HG03442 (cell line): ENCODE data around the gene SLC29A4.
"Not testable (repeated sequence)": the region's sequence is repeated elsewhere in the genome, so short reads cannot be mapped to it uniquely, and the experiment has no call there.

ENCODE experiments used
- ATAC-seq: cut with Tn5 transposase; IDR thresholded peaks from one replicate; pipeline ENCODE4 v1.9.1; 2021; ENCODE audit warnings: mild to moderate bottlenecking, moderate library complexity; ENCODE audit not compliant: unreplicated experiment

SLC29A4 gene, protein sequence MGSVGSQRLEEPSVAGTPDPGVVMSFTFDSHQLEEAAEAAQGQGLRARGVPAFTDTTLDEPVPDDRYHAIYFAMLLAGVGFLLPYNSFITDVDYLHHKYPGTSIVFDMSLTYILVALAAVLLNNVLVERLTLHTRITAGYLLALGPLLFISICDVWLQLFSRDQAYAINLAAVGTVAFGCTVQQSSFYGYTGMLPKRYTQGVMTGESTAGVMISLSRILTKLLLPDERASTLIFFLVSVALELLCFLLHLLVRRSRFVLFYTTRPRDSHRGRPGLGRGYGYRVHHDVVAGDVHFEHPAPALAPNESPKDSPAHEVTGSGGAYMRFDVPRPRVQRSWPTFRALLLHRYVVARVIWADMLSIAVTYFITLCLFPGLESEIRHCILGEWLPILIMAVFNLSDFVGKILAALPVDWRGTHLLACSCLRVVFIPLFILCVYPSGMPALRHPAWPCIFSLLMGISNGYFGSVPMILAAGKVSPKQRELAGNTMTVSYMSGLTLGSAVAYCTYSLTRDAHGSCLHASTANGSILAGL

DNA sequence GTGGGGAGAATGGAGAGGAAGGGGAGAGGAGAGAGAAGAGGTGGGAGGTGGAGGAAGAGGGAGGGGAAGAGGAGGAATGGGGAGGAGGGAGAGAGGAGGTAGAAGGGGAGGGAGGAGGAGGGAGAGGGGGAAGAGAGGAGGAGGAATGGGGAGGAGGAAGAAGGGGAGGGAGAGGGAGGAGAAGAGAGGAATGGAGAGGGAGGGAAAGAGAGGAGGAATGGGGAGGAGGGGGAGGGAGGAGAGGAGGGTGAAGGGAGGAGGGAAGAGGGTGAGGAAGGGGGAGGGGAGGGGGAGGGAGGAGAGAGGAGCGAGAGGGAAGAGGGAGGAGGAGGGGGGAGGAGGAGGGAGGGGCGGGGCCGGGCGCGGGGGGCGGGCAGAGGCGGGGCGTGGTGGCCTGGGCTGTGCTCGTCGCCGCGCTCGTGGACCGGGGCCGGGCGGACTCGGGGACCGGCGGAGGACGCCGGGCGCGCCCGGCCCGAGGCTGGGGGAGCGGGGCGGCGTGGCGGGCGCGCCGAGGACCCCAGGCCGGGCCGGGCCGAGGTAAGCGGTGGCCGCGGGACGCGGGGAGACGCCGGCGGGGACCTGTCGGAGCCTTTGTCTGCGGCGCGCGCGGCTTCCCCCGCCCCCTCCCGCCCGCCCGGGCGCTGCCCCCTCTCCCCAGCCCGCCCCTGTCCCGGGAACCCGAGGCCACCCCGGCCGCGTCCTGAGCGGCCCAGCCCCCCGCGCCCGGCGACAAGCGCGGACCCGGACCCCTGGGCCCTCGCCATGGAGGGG, at the start of gene SLC29A4:
Gene SLC29A4, plus strand, starts transcription at position 401 of the 774 bp plus-strand sequence. CDS start 4,874 bp downstream, outside the sequence.
- ATAC-seq = peak; percentile 59

DNA sequence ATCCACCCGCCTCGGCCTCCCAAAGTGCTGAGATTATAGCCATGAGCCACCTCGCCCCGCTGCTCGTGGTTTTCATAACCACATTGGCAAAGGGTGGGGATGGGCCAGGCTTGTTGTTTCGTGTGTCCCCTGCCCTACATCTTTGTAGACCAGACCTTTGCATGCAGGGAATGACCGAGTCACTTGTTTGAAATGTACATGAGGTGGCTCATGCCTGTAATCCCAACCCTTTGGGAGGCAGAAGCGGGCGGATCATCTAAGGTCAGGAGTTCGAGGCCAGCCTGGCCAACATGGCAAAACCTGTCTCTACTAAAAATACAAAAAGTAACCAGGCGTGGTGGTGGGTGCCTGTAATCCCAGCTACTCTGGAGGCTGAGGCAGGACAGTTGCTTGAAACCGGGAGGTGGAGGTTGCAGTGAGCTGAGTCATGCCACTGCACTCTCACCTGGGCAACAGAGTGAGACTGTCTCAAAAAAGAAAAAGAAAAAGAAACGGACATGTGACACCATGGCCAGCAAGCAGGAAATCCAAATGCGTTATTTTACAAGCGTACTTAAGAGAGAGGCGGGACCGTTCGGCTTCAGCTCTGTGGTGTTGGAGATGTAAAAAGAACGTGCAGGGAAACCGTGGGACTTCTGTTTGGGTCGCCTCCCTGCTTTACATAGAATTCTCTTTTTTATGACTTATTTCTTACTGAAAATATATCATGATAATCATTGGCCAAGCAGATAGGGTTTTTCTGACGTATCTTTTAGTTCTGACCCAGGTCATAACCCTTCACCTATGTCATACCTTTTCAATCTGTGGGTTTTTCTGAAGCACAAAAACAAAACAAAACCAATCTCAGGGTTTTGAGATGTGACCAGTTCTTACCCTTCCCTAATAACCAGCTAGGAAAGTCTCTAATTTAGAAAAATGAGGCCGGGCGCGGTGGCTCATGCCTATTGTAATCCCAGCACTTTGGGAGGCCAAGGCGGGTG, 47.6 kb upstream of the SLC29A4 start:
- peak; percentile 24 for ATAC-seq

DNA sequence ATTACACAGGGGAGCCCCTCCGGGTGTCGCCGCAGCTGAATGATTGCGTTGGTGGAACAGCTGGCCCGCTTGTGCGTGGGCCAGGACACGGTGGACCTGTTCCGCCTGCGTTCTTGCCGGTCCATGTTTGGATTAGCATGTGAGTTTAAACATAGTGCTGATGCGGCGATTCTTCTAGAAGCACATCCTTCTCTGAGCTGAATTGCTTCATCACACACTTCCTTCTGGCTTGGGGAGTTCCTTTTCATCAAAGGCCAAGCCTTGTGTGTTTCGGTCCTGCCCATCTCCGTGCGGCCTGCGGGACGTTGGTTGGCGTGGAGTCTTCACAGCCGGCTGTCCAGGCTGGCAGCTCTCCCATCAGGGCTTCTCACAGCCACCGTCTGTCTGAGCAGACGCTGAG, 45.5 kb upstream of the SLC29A4 start:
- ATAC-seq = no peak

DNA sequence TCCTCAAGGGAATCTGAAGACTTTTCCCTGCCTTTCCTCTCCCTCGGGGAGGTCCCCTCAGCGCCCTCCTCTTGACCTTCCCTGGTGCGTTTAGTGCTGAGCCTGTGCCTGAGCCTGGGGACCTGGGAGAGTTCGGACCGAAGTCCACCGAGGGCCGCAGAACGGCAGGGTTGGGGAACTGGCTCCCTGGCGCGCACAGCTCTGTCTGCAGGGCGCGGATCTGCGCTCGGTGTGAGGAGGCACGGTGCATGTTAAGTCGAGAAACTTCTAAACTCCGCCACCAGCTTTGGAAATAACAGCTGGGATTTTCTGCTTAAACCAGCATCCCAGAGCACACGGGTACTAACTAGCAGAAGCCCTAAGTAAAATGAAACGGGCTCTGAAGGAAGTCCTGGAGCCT, 44.2 kb upstream of the SLC29A4 start:
- no peak for ATAC-seq

DNA sequence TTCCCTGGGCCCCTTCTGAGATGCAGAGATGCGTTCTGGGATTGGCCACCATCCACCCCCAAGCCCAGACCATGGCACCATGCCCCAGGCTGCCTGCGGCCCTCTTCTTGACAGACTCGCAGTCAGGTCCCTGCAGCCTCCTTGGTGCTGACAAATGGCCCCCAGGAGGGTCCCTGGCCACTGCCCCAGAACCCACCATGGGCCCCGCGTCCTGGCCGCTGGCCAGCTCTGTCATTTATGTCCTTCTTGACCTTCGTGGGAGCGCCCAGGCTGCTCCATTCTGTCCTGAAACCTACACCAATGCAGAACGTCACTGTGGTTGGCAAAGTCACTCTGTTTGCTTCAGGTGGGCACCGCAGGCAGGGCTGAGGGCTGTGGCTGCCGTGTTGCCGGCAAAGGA, 39.5 kb upstream of the SLC29A4 start:
- no peak for ATAC-seq

DNA sequence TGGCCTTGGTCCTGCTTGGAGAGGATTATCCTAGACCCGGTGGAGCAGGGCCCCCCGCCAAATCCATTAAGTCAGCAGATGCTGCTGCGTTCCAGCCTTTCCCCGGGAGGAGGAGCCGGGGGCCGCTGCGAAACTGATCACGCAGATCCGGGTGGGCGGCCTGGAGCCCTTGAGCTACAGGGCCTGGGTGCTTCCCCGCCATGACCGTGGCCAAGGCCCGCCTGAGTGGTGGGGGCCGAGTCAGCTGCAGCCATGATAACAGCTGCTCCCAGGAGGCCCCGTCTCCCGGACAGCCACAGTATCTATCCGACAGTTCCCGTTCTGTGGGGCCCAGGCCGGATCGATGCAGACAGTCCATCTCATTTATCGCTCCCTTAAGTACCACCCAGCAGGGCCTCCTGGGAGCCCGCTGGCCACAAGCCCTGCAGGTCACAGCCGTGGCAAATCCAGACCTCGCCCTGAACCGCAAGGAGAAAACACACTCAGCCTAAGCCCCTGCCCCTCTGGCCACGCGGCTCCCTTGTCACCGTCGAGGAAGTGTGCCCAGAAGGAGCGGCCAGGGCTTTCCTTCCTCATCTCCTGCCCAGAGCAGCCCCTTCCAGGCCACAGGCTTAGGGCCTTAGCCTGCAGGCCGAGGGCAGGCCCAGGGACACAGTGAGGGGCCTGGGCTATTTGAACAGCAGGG, 34.4 kb upstream of the SLC29A4 start:
- no peak for ATAC-seq

DNA sequence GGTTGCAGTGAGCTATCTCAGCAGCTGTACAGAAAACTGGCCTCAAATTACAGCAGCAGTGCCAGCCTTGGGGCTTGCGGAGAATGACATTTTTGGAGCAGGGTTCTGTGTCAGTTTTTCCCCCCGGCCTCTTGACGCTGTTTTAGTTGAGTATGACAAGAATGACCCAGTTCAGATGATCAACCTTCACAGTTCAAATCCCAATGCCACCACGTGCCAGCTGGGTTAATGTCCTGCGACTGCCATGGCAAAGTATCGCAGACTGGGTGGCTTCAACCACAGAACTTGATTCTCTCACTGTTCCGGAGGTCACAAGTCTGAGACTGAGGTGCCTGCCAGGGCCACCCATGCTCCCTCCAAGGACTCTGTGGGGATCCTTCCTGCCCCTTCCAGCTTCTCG, 32.0 kb upstream of the SLC29A4 start:
- not testable (repeated sequence) for ATAC-seq

DNA sequence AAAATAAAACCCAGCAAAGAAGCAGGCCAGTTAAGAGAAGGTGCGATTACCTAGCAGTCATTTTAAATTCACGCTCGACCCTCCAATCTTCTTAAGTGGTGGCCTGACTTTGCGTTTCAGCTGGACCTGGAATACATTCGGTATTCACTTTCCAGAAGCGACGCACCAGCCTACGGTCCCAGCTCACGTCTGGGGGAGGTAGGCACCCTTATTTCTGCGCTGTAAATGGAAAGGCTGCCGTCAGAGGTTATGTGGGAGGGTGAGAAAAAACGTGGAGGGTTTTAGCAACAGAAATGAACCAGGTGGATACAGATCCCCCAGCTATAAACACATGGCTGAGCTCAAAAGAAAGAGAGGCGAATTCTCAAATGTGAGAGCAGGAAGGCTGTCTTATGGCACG, 29.2 kb upstream of the SLC29A4 start:
- not testable (repeated sequence) for ATAC-seq

DNA sequence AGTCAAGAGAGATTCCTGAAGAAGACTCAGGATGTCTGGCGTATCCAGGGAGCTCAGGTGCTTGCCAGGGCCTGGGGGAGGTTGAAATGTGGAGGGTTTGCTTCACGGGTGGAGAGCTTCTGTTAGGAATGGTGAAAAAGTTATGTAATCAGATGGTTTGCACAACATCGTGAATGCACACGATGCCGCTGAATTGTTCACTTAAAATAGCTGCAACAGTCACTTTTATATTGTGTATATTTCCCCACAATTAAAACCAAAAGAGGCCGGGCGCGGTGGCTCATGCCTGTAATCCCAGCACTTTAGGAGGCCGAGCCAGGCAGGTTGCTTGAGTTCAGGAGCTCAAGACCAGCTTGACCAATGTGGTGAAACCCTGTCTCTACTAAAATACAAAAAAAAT, 28.4 kb upstream of the SLC29A4 start:
- not testable (repeated sequence) for ATAC-seq

DNA sequence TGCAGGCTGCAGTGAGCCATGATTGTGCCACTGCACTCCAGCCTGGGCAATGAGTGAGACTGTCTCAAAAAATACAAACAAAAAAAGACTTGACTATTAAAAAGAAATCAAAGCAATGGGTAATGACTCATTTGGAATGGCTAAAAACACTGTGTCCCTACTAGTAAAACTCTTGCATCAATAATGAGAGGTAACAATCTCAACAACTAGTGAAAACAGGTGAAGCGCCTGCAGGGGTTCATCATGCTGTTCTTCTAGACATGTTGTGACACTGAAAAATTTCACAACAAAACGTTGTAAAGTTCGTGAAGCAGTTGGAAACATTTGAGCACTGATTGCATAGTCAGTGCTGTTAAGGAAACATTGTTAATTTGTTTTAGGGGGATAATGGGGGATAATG, 26.9 kb upstream of the SLC29A4 start:
- no peak for ATAC-seq

DNA sequence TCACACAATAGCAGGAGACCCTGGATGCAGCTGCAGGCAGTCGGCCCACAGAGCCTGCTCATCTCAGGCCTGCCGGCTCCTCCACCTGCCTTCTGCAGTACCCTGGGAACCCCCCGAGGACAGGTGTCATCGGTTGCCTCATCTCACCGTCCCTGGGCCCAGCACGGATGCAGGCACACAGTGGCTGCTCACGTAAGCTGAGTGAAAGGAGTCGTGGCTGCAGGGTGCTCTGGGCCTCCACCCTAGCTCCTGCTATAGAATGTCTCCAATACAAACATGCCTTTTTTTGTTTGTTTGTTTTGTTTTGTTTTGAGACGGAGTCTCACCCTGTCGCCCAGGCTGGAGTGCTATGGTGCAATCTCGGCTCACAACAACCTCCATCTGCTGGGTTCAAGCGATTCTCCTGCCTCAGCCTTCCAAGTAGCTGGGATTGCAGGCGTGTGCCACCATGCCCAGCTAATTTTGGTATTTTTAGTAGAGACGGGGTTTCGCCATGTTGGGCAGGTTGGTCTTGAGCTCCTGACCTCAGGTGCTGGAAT, 22.1 kb upstream of the SLC29A4 start:
- not testable (repeated sequence) for ATAC-seq

DNA sequence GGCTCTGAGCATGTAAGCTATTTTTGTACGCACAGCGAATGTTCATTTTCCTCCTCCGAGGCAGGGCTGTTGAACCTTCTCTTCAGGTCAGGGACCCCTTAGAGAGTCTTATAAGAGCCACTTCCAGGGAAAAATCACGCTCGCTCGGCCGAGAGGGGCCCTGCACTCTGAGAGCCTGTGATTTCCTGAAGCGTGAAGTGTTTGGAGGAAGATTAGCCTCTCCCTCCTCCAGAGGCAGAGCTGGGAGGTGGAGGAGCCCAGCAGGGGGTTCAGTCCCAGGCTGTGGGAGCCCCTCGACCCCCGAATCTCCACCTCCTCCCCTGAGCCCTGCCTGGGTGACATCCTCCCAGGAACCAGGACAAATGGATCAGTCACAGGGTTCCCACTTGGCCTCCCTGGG, 19.7 kb upstream of the SLC29A4 start:
- ATAC-seq = not testable (repeated sequence)

DNA sequence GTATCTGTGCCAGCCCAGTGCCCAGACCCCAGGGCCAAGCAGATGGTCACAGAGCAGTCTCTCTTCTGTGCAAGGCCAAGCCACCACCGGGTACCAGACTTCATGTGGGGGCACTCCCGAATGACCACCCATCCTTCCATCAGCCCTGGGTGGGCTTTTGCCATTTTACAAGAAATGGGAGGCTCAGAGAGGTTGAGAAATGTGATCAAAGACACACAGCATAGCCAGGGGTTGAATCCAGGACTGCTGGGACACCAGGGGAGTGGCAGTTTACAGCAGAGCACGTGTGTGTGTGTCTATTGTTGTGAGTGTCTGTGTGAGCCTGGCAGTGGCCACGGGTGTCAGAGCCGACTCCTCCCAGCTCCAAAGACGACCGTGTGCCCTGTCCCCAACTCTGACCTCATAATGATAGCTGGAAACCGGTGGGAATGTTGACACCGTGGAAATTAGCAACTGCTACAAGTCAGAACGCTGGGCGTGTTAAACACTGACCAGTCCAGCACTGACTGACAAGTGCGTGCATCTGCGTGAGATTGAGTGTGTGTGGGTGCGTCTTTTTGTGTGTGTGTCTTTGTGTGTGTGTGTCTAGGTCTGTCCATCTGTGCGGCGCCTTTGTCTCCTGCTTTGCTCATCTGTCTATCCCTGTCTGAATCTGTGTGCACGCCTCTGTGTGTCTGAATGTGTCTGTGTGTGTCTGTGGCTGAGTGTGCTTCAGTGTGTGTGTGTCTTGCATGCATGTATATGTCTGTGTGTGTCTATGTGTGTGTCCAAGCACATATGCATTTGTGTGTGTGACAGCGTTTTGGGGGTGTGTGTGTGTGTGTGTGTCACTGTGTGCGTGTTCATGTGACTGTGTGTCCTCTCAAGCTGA, 17.2 kb upstream of the SLC29A4 start:
- no peak for ATAC-seq

DNA sequence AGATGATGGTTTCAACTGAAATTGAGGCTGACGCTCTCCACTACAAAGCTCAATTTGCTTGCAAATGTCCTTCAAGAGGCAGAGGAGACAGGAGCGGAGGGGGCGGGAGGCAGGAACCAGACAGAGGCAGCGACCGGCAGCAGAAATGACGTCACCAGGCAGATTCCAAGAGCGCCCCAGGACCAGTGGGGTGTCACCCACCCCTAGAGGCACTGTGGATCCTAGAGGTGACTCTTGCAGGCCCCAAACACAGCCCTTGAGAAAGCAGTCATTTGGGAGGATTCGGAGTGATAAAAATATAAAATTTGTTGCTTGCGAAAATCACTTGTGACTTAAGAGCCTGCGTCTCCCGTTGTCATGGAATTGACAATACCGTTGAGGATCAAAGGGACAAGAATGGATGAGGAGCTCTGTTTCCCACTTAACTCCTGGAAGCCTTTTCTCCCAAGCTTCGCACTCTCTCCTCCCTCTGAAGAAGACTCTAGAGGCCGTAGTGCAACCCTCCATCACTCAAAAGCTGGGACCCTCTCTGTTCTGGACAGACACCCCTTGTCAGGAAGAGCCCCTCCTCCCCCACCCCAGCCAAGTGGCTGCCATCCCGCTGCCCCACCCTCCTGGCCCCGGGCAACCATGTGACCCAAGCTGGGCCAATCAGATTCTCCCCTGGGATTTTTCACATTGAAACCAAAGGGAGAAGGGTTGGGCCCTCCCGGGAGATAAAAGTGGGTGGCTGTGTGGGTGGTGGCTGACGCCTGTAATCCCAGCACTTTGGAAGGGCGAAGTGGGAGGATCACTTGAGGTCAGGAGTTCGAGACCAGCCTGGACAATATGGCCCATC, 16.3 kb upstream of the SLC29A4 start:
- ATAC-seq = no peak

DNA sequence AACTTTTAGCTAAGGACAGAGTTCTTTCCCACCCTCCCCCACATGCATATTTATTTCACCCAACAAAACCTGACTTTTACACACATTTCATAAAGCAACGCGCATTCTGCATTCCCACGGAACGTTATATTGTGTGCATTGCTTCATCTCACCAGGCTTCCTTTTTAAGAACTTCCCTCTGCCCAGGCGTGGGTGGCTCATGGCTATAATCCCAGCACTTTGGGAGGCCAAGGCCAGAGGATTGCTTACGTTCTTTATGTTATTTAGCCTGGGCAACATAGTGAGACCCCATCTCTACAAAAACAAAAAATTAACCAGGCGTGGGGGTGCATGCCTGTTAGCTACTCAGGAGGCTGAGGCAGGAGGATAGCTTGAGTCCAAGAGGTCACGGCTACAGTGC, 14.9 kb upstream of the SLC29A4 start:
- not testable (repeated sequence) for ATAC-seq

DNA sequence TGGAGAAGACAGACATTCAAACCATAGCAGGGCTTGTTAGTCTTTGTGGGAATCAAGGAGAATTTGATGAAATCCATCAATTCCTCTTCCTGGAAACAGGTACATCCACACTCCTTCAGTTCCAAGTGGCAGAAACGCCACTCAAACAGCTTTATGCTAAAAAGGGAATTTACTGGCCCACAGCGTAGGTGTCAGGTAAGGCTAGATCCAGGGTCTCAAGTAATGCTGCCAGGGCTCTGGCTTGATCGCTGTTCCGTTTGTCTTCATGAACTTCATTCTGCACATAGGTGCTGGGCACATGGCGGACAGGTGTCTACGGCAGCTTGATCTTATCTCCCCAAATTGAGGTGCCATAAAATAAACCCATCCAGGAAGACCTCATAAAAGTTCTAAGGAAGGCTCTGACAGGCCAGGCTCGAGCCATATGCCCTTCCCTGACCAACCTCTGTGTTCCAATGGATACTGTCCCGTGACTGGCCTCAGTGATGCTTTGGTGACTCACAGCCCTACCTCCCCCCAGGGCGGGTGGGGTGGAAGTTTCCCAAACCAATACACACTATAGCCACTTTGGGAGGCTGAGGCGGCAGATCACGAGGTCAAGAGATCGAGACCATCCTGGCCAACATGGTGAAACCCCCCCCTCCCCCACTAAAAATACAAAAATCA, 12.6 kb upstream of the SLC29A4 start:
- ATAC-seq = not testable (repeated sequence)

DNA sequence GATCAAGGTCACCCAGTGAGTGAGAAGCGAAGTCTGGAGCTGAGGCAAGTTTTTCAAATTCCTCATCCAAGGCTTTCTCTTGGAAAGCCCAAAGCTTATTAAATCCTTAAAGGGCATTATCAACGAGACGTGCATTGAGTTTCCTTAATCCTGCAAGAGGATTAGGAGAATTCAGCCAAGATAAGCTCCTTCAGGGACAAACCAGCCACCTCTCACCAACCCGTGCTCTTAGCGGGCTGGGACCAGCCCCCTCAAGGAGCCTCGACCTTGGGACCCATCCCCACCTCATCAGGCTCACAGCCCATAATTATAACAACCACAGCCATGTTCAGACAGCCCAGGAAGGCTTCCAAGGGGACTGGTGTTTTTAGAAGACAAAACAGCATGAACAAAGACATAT, 12.0 kb upstream of the SLC29A4 start:
- no peak for ATAC-seq
